Activated naive CD8-positive, alpha-beta T cell treated with anti-CD3 and anti-CD28 coated beads, Interleukin-2, amount 10 ng/mL, durations not matched to agents 7 days and 5 days (primary cell): ENCODE measurements around the gene RAB11B. TPM values are rescaled to one million over a fixed set of nuclear protein-coding genes. Genes with fewer than 3 reads are reported as not detected.
"Not testable (repeated sequence)": the region's sequence is repeated elsewhere in the genome, so short reads cannot be mapped to it uniquely, and the experiment has no call there.

ENCODE experiments used
- ATAC-seq: fragments of 150-1000 bp; cut with Tn5 transposase; one replicate; pipeline ENCODE4 v1.10.0; 2021; ENCODE audit warnings: low read depth, moderate library complexity
- POLR2A ChIA-PET: fragments of 350-600 bp; sonication (Branson Sonifier 250); formaldehyde crosslinking; loops from one replicate; lab custom pipeline; 2021; ENCODE audit warnings: antibody characterized with exemption; lab: Charles Lee
- DNase-seq: peaks from one replicate; pipeline ENCODE4 v3.0.0; 2021
- H3K27ac Mint-ChIP-seq: one replicate; pipeline ENCODE4 v1.8.0; 2022; ENCODE audit warnings: mild to moderate bottlenecking, mixed read lengths
- H3K27me3 Mint-ChIP-seq: one replicate; pipeline ENCODE4 v1.8.0; 2022; ENCODE audit warnings: mild to moderate bottlenecking, moderate library complexity, mixed read lengths
- H3K36me3 Mint-ChIP-seq: one replicate; pipeline ENCODE4 v1.8.0; 2021; ENCODE audit warnings: mild to moderate bottlenecking, mixed read lengths
- H3K4me1 Mint-ChIP-seq: one replicate; pipeline ENCODE4 v1.8.0; 2021; ENCODE audit warnings: mixed read lengths
- H3K4me3 Mint-ChIP-seq: one replicate; pipeline ENCODE4 v1.8.0; 2022; ENCODE audit warnings: mild to moderate bottlenecking, moderate library complexity, mixed read lengths
- H3K9me3 Mint-ChIP-seq: one replicate; pipeline ENCODE4 v1.8.0; 2021; ENCODE audit warnings: mixed read lengths
- total RNA-seq, 2 experiments: library from RNA; stranded (reverse); gene quantifications; one replicate each; pipeline ENCODE4 v1.2.3, GENCODE V29; 2021

RAB11B gene
- total RNA-seq: 100 to 1,000 TPM in 1 of 2 experiments, 10 to 100 TPM in 1; 98.8 to 103 TPM

DNA sequence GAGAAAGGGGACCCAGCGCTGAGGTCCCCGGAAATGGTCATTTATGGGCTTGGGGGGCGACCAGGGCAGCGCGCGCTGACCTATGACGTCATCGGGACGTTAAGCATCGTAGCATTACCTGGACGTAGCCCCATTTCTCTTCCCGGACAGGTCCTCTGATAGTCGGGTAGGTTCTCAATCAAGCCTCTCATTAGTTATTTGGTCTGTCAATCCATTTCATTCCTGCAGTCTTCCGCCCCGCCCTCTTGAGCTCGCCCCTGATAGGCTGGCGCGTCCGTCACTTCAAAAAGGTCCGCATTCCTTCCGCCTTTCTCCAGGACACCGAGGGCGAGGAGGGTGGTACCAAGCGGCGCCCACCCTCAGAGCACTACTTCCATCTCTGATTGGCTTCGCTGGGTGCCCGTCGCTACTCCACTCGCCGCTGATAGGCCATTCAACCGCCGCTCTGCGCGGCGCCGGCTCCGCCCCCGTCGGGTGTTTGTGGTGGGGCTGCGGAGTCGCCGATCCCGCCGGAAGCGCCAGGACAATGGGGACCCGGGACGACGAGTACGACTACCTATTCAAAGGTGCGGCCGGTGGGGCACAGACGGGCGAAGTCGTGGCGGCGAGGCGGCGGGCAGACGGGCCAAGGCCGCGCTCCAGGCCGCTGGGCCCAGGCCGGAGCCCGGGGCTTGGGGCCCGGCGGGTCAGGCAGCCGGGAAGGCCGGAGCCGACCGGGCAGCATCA lies at the start of gene RAB11B:
Gene RAB11B, plus strand, starts transcription at position 470 of the 726 bp plus-strand sequence. Its CDS starts 57 bp downstream, at position 527.
- no peaks in the 10 kb centered on the region for H3K27me3 Mint-ChIP-seq
- no peaks in the 10 kb centered on the region for H3K9me3 Mint-ChIP-seq
- H3K27ac Mint-ChIP-seq: peak within 1 kb of the TSS; percentile 98
- H3K4me3 Mint-ChIP-seq: peak within 1 kb of the TSS; percentile 82
- peak; percentile 94 for ATAC-seq
- POLR2A ChIA-PET: interaction anchor here (0.8 to 2.5 kb wide), 10 partner anchors 9 to 187 kb away, joined by 3 to 11 read pairs (median 4); partner anchors contain the start of genes MYO1F and RPS28
- DNase-seq: peak; percentile 92
- peaks cover 18% of the 10 kb centered on the region for H3K4me1 Mint-ChIP-seq
- H3K36me3 Mint-ChIP-seq: peaks cover 7% of the 10 kb centered on the region

DNA sequence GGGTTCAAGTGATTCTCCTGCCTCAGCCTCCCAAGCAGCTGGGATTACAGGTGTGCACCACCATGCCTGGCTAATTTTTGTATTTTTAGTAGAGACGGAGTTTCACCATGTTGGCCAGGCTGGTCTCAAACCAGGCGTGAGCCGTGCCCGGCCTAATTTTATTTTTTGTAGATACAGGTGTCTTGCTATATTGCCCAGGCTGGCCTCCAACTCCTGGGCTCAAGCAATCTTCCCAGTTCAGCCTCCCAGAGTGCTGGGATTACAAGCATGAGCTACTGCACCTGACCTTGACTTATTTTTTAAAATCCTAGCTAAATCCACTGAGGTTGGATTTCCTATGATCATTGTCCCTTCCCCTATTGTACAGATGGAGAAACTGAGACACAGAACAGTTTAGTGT lies 48.7 kb upstream of the RAB11B start:
- Mint-ChIP-seq H3K27me3 (peaks cover 50% of the 10 kb centered on the region), H3K4me1 (peaks cover 15% of the 10 kb centered on the region)
- not testable (repeated sequence) for ATAC-seq, H3K36me3 Mint-ChIP-seq, H3K27ac Mint-ChIP-seq, H3K4me3 Mint-ChIP-seq, H3K9me3 Mint-ChIP-seq, DNase-seq
- POLR2A ChIA-PET: interaction anchor here (0.7 to 1.5 kb wide), 3 partner anchors 18 to 49 kb away, joined by 3 to 5 read pairs (median 4); partner anchors contain the start of genes NDUFA7 and RPS28

DNA sequence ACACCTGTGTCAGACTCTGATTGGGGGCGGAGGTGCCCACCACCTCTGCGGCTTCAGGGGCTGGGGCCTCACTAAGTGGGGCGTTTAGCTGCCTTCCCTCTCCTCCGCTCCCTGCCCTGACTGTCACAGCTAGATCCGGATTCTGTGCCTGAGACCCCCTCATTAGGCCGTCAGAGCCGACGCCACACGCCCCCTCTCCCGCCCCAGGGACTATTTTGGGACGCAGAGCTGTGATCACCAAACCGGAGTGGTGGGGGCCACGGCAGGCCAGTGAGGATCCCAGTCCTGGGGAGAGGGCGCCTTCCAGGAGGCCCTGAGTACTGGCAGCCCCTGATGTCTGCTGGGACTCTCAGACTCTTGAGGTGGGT lies 47.9 kb upstream of the RAB11B start:
- Mint-ChIP-seq H3K9me3 (no peaks in the 10 kb centered on the region), H3K4me3 (peak overlapping the region; percentile 87), H3K27me3 (peaks cover 48% of the 10 kb centered on the region), H3K36me3 (peaks cover 2% of the 10 kb centered on the region), H3K27ac (no peak overlapping the region), H3K4me1 (peaks cover 11% of the 10 kb centered on the region)
- ATAC-seq (no peak), DNase-seq (no peak)
- POLR2A ChIA-PET: interaction anchor here (0.6 to 2.7 kb wide), 5 partner anchors 8 to 102 kb away, joined by 3 to 8 read pairs (median 4); partner anchors contain the start of genes HNRNPM, NDUFA7 and RPS28

DNA sequence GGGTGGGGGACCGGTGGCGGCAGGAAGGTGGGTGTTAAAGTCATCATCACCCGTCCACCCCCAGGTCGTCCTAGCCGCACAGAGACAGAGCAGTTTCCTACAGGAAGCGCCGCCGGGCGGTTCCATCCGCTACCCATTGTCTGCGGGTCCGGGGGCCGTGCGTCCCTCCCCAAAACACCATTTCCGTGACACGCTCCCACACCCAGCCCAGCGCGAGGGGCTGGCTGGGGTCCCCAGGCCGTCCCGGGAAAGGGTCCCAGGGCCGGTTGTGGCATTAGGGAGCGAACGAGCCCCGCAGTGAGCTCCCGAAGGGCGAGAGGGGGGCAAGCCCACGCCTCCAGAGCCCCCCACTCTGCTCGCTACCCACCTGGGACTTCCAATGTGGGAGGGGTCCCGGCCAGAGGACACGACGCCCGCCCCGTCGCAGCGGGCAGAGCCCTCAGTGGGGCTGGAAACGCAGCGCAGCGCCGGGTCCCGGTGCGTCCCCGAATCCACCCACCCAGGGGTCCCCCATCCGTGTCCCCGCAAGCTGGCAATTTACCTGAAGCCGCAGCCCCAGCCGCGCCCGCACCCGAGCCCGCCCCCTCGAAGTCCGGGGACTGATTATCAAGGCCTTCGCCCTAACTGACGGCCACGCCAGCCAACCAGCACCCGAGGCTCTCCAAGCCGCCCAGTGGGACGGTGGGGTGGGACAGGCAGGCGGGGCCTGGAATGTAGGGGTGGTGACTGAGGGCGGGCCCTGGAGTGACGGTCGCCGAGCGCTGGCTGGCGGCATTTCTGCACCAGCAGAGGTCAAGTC lies 47.3 kb upstream of the RAB11B start, which contains the start of gene KANK3:
Gene KANK3, minus strand, starts transcription at position 579 of the 799 bp plus-strand sequence. CDS start 5,434 bp downstream, outside the sequence.
- DNase-seq: peak; percentile 94
- Mint-ChIP-seq H3K36me3 (peaks cover 2% of the 10 kb centered on the region), H3K9me3 (no peaks in the 10 kb centered on the region), H3K27me3 (peaks cover 45% of the 10 kb centered on the region), H3K4me1 (peaks cover 12% of the 10 kb centered on the region), H3K27ac (peak within 1 kb of the TSS; percentile 87), H3K4me3 (peak within 1 kb of the TSS; percentile 87)
- peak; percentile 100 for ATAC-seq
- POLR2A ChIA-PET: interaction anchor here (0.6 to 2.7 kb wide), 6 partner anchors 8 to 227 kb away, joined by 3 to 8 read pairs (median 3); partner anchors contain the start of gene HNRNPM

DNA sequence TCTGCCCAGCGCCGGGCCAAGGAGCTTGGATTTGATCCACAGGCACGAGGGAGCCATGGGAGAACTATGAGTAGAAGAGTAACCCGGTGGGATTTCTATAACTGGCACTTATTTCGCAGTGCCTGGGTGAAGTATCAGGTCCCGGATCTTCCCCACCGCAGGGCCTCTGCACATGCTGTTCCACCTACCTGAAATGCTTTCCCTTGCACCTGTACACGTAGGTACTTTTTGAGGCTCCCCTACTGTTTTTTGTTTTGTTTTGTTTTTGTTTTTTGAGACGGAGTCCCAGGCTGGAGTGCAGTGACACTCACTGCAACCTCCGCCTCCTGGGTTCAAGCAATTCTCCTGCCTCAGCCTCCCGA lies 46.7 kb upstream of the RAB11B start:
- Mint-ChIP-seq H3K27me3 (peaks cover 39% of the 10 kb centered on the region), H3K27ac (peak overlapping the region; percentile 87), H3K4me1 (peaks cover 12% of the 10 kb centered on the region), H3K4me3 (peak overlapping the region; percentile 87), H3K9me3 (no peaks in the 10 kb centered on the region), H3K36me3 (no peaks in the 10 kb centered on the region)
- DNase-seq (no peak), ATAC-seq (no peak)
- POLR2A ChIA-PET: interaction anchor here (0.6 to 2.7 kb wide), 3 partner anchors 9 to 226 kb away, joined by 3 to 8 read pairs (median 3); no protein-coding TSS in a partner anchor

DNA sequence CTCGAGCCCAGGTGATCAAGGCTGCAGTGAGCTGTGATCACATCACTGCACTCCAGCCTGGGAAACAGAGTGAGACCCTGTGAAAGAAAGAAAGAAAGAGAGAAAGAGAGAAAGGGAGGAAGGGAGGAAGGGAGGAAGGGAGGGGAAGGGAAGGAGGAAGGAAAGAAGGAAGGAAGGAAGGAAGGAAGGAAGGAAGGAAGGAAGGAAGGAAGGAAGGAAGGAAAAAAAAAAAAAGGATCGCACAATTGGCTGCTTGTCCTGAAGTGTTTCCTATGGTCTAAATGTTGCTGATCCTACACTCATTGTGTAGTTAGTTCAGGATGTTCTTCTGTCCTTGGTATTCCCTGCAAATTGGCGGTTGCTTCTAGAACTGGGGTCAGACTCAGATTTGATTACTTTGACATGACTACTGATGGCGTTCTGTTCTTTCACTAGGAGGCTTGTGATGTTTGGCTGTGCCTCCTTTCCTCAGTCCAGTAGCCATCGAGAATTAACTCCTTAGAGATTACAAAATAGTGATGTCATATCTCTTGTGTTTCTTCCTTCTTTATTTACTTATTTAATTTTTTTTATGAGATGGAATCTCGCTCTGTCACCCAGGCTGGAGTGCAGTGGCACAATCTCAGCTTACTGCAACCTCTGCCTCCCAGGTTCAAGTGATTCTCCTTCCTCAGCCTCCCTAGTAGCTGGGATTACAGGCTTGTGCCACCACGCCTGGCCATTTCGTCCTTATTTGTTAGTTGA lies 40.4 kb upstream of the RAB11B start:
- H3K4me1 Mint-ChIP-seq, H3K36me3 Mint-ChIP-seq, H3K27ac Mint-ChIP-seq, POLR2A ChIA-PET, H3K4me3 Mint-ChIP-seq, DNase-seq, H3K9me3 Mint-ChIP-seq, ATAC-seq: not testable (repeated sequence)
- peaks cover 33% of the 10 kb centered on the region for H3K27me3 Mint-ChIP-seq

DNA sequence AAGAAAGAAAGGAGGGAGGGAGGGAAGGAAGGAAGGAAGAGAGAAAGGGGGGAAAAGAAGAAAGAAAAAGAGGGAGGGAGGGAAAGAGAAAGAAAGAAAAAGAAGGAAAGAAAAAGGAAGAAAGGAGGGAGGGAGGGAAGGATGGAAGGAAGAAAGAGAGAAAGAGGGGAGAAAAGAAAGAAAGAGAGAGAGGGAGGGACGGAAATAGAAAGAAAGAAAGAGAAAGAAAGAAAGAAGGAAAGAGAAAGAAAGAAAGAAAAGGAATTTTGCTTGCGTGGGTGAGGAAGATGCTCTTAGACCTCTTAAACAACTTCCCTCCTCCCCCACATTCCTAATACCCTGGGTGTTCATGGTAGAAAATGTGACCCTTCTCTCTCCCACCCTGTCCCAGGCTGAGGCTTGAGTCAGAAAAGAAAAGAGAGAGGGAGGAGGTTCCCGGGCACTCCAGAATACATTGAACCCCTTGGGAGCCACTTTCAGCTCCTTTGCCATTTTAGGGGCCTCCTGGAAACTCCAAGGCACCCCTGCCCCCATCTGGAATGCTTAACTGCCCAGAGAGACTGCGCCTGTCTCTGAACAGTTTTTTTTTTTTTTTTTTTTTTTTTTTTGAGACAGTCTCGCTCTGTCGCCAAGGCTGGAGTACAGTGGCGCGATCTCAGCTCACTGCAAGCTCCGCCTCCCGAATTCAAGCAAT lies 37.9 kb upstream of the RAB11B start:
- peaks cover 14% of the 10 kb centered on the region for H3K4me1 Mint-ChIP-seq
- H3K36me3 Mint-ChIP-seq: no peaks in the 10 kb centered on the region
- H3K27ac Mint-ChIP-seq: no peak overlapping the region
- POLR2A ChIA-PET: interaction anchor here (0.6 to 0.9 kb wide), 3 partner anchors 9 to 226 kb away, joined by 3 to 5 read pairs (median 3); partner anchors contain the start of genes KANK3 and RPS28
- ATAC-seq (no peak), DNase-seq (no peak)
- H3K9me3 Mint-ChIP-seq: no peaks in the 10 kb centered on the region
- no peak overlapping the region for H3K4me3 Mint-ChIP-seq
- H3K27me3 Mint-ChIP-seq: peaks cover 30% of the 10 kb centered on the region

DNA sequence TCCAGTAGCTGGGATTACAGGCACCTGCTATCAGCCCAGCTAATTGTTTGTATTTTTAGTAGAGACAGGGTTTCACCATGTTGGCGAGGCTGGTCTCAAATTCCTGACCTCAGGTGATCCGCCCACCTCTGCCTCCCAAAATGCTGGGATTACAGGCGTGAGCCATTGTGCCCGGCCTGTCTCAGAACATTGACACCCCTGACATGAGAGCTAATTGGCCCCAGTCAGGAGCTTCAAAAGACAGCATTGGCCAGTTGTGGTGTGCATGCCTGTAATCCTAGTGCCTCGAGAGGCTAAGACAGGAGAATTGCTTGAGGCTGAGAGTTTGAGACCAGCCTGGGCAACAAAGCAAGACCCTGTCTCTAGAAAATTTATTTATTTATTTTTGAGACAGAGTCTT lies 37.3 kb upstream of the RAB11B start:
- H3K36me3 Mint-ChIP-seq, H3K4me3 Mint-ChIP-seq, DNase-seq, H3K27ac Mint-ChIP-seq, ATAC-seq, H3K9me3 Mint-ChIP-seq: not testable (repeated sequence)
- H3K27me3 Mint-ChIP-seq: peaks cover 27% of the 10 kb centered on the region
- POLR2A ChIA-PET: interaction anchor here (0.6 to 0.9 kb wide), 4 partner anchors 10 to 228 kb away, joined by 3 to 5 read pairs (median 3); partner anchors contain the start of genes KANK3 and RPS28
- peaks cover 13% of the 10 kb centered on the region for H3K4me1 Mint-ChIP-seq

DNA sequence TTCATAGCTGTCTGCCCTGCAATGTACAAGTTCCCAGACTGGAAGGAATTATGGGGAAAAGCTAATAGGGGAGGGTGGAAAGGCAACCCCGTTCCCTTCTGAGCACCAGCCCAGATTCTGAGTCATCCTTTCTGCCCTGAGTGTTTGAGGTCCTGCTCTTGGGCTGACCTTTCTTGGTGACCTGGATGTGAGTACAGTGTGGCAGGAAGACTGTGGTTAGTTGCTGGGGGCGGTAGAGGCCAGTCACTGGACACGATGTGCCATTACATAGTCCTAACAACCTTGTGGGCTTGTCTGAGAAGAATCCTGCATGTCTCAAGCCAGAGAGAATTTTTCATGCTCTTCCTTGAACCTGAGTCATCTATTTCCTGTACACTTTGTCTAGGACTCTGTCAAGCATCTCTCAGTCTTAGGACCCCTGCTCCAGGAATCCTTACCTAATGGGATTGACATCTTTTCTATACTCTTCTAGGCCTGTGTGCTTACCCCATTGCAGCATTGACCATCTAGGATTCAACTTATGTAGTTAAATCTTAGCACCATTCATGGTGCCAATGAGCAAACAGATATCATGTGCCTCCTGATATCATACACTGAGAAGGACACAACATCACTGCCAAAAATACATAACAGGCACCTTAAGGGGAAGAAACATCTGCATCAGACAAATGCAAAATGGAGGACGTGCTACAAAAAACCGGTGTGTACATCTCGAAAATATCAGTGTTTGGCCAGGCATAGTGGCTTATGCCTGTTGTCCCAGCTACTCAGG lies 34.3 kb upstream of the RAB11B start:
- H3K4me3 Mint-ChIP-seq: no peak overlapping the region
- POLR2A ChIA-PET: no interaction called here
- no peak overlapping the region for H3K27ac Mint-ChIP-seq
- H3K36me3 Mint-ChIP-seq: no peaks in the 10 kb centered on the region
- peaks cover 20% of the 10 kb centered on the region for H3K27me3 Mint-ChIP-seq
- H3K9me3 Mint-ChIP-seq: no peaks in the 10 kb centered on the region
- peaks cover 13% of the 10 kb centered on the region for H3K4me1 Mint-ChIP-seq
- ATAC-seq (no peak), DNase-seq (no peak)

DNA sequence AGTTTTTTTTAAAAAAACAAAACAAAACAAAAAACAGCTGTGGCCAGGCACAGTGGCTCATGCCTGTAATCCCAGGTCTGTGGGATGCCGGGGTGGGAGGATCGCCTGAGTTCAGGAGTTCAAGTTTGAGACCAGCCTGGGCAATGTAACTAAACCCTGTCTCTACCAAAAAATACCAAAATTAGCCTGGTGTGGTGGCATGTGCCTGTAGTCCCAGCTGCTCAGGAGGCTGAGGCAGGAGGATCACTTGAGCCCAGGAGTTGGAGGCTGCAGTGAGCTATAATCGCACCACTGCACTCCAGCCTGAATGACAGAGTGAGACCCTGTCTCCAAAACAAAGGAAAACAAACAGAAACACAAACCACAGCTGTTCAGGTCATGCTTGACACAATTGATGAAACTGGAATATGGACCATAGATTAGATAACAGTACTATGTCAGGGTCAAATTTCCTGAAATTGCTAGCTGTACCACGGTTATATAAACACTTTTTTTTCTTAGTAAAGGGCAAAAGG lies 33.1 kb upstream of the RAB11B start:
- ATAC-seq: no peak

DNA sequence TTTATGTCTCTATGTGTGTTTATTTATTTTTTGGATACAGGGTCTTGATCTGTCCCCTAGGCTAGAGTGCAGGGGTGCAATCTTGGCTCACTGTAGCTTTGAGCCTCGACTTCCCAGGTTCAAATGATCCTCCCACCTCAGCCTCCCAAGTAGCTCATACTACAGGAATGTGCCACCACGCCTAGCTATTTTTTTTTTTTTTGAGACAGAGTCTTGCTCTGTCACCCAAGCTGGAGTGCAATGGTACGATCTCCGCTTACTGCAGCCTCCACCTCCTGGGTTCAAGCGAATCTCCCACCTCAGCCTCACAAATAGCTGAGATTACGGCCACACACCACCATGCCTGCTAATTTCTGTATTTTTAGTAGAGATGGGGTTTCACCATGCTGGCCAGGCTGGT lies 31.2 kb upstream of the RAB11B start:
- Mint-ChIP-seq H3K9me3 (no peaks in the 10 kb centered on the region), H3K4me3 (no peak overlapping the region), H3K27ac (no peak overlapping the region), H3K4me1 (peaks cover 17% of the 10 kb centered on the region), H3K27me3 (peaks cover 19% of the 10 kb centered on the region), H3K36me3 (no peaks in the 10 kb centered on the region)
- POLR2A ChIA-PET: no interaction called here
- DNase-seq (no peak), ATAC-seq (no peak)

More for the DNA sequence above, 33.1 kb upstream of the RAB11B start:
- H3K4me3 Mint-ChIP-seq: no peak overlapping the region
- peaks cover 12% of the 10 kb centered on the region for H3K4me1 Mint-ChIP-seq
- H3K27ac Mint-ChIP-seq: no peak overlapping the region
- POLR2A ChIA-PET: interaction anchor here (1.3 kb wide), 1 partner anchor 12 kb away, joined by 3 read pairs; no protein-coding TSS in a partner anchor
- DNase-seq: no peak
- H3K27me3 Mint-ChIP-seq: peaks cover 17% of the 10 kb centered on the region
- no peaks in the 10 kb centered on the region for H3K36me3 Mint-ChIP-seq
- no peaks in the 10 kb centered on the region for H3K9me3 Mint-ChIP-seq
